GM21528 (cell line): ENCODE measurements around the gene USP6.
"Not testable (repeated sequence)": the region's sequence is repeated elsewhere in the genome, so short reads cannot be mapped to it uniquely, and the experiment has no call there.

Source experiments
- ATAC-seq: cut with Tn5 transposase; IDR thresholded peaks from one replicate; pipeline ENCODE4 v1.9.1; 2021; ENCODE audit warnings: mild to moderate bottlenecking, moderate library complexity; ENCODE audit not compliant: unreplicated experiment, low FRiP score

USP6 gene

GRCh38 chr17:5134571-5134970, 18.7 kb downstream of the USP6 start:
- ATAC-seq, result not testable (repeated sequence)

- ATAC-seq, result not testable (repeated sequence)
Observed at GRCh38 chr17:5135131-5135712, 19.4 kb downstream of the USP6 start.

- no peak for ATAC-seq
Observed at GRCh38 chr17:5135726-5136579, 20.1 kb downstream of the USP6 start.

GRCh38 chr17:5136580-5137412, 21.0 kb downstream of the USP6 start:
- not testable (repeated sequence) for ATAC-seq

GRCh38 chr17:5137511-5138197, 21.8 kb downstream of the USP6 start:
- not testable (repeated sequence) for ATAC-seq

- ATAC-seq, result not testable (repeated sequence)
Observed at GRCh38 chr17:5138198-5138544, 22.3 kb downstream of the USP6 start.

- ATAC-seq, result no peak
Observed at GRCh38 chr17:5138616-5139457, 23.0 kb downstream of the USP6 start.

- ATAC-seq, result no peak
Observed at GRCh38 chr17:5139458-5139732, 23.6 kb downstream of the USP6 start.

- not testable (repeated sequence) for ATAC-seq
Observed at GRCh38 chr17:5142877-5143276, 27.0 kb downstream of the USP6 start.

GRCh38 chr17:5146122-5146521, 30.3 kb downstream of the USP6 start:
- not testable (repeated sequence) for ATAC-seq

- not testable (repeated sequence) for ATAC-seq
Observed at GRCh38 chr17:5160702-5161101, 44.9 kb downstream of the USP6 start.

- ATAC-seq, result not testable (repeated sequence)
Observed at GRCh38 chr17:5161793-5162192, 46.0 kb downstream of the USP6 start.

- no peak for ATAC-seq
Observed at GRCh38 chr17:5164436-5164835, 48.6 kb downstream of the USP6 start.

GRCh38 chr17:5165791-5166564, 50.1 kb downstream of the USP6 start:
- not testable (repeated sequence) for ATAC-seq

- ATAC-seq, result not testable (repeated sequence)
Observed at GRCh38 chr17:5175027-5175426, 59.2 kb downstream of the USP6 start.

GRCh38 chr17:5179003-5179402, 63.2 kb downstream of the USP6 start:
- no peak for ATAC-seq

GRCh38 chr17:5181509-5182305, 65.9 kb downstream of the USP6 start:
- no peak for ATAC-seq
